ENCODE results near the gene CGB2.

- TF ChIP-seq CTCF (IDR thresholded peaks at IDR 0.05) = no peak
- no peak for TF ChIP-seq EZH2 (IDR thresholded peaks at IDR 0.05; ENCODE audit: borderline replicate concordance, insufficient read depth, low read depth, low read length, poor library complexity, severe bottlenecking)
These were observed 10.5 kb downstream of the CGB2 start for GRCh38 chr19:49042177-49042576.

Data from B cell (primary cell).